ENCODE results near the gene ARL3. TPM values are rescaled to one million over a fixed set of nuclear protein-coding genes. Genes with fewer than 3 reads are reported as not detected.
A peak's percentile ranks its signal among the peaks of the same experiment; 100 is the strongest.

ARL3 gene
- total RNA-seq, 1 experiment from 2014 or later: 13.3 TPM

DNA sequence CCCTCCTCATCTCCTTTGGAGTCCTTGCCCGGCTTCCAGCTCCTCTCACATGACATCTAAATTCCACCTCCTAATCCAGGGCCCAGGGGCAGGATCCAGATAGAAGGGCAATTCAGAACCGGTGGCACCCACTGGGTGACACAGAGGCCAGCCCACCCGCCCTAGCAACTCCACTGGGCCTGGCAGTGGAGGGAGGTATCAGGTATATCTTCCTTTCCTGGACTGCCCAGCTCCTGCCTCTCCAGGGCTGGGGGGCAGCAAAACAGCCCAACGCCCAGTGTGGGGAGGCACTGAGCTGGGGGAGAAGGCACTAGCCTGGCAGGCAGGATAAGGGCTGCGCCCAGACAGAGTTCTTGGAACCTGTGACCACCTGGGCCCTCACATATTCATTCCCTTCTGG, 80.3 kb downstream of the ARL3 start:
- no peak overlapping the region; the same call in 1 of the 2 replicates for H3K27ac ChIP-seq (ENCODE audit: low read depth, low read length)
- H3K9ac ChIP-seq (ENCODE audit: low read length): peak overlapping the region; percentile 27
- H3K79me2 ChIP-seq (ENCODE audit: insufficient read depth, low read length): no peaks in the 10 kb centered on the region
- H3K27me3 ChIP-seq (ENCODE audit: insufficient read depth, low read length): no peaks in the 10 kb centered on the region
- intact Hi-C loops (cut with micrococcal nuclease): no loop called here
- CTCF ChIA-PET: no interaction called here
- no peak for TF ChIP-seq YY1 (IDR thresholded peaks at IDR 0.05; ENCODE audit: extremely low read depth, insufficient replicate concordance, low read depth, low read length)
- no peaks in the 10 kb centered on the region for H3K36me3 ChIP-seq (ENCODE audit: control insufficient read depth in 1 of 2, insufficient read depth in 2 of 2, low read length in 2 of 2)
- DNase-seq (ENCODE audit: low read depth, low spot score) (no peak), ATAC-seq (no peak)
- no peaks in the 10 kb centered on the region for H3K9me2 ChIP-seq (ENCODE audit: insufficient read depth)
- POLR2A ChIA-PET: no interaction called here
- H3K4me3 ChIP-seq (replicated peaks in 1 of 2; ENCODE audit: low read depth in 1 of 2, low read length in 2 of 2): no peak overlapping the region
- no peaks in the 10 kb centered on the region for H4K20me1 ChIP-seq (ENCODE audit: insufficient read depth)
- no peak overlapping the region for H2AFZ ChIP-seq (ENCODE audit: low read depth, low read length, poor library complexity, severe bottlenecking)
- no TSS peak for BruUV-seq (replicated peaks)
- no peaks in the 10 kb centered on the region for H3K9me3 ChIP-seq (ENCODE audit: control insufficient read depth in 1 of 2, insufficient read depth in 1 of 2, low read depth in 1 of 2, low read length in 2 of 2)
- H3K4me2 ChIP-seq (ENCODE audit: low read length): peak overlapping the region; percentile 61
- H3K4me1 ChIP-seq (ENCODE audit: control insufficient read depth in 1 of 2, insufficient read depth in 2 of 2, low read length in 2 of 2): peaks cover 47 to 74% of the 10 kb centered on the region in 2 experiments
- RAD21 ChIA-PET (ENCODE audit: low non-redundant PET in 1 of 2, low total read pairs in 2 of 2, uncharacterized antibody in 2 of 2, unreplicated experiment in 2 of 2): no interaction called here

DNA sequence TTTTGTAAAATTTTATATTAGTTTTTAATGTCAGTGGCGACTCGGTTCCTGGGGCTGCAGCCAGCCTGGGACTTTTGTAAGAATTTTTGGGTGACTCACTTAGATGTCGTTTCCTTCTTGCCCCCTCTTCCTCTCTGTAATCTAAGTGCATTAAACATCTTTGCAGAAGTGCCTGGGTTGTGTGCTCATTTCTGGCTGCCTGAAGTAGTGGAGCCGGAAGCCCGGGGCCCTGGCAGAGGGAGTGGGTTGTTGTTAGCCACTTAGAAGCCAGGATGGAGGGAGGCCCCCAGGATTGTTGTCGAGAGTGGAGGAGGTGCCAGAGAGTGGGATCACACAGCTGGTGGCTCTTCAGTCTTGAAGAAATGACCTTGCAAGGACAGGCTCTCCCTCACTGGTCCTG, 80.9 kb downstream of the ARL3 start:
- POLR2A ChIA-PET: no interaction called here
- Histone ChIP-seq H3K4me3 (replicated peaks in 1 of 2; ENCODE audit: low read depth in 1 of 2, low read length in 2 of 2) (no peak overlapping the region), H3K27ac (ENCODE audit: low read depth, low read length) (no peak overlapping the region), H3K4me1 (ENCODE audit: control insufficient read depth in 1 of 2, insufficient read depth in 2 of 2, low read length in 2 of 2) (peaks cover 53 to 80% of the 10 kb centered on the region in 2 experiments), H4K20me1 (ENCODE audit: insufficient read depth) (no peaks in the 10 kb centered on the region), H3K4me2 (ENCODE audit: low read length) (peak overlapping the region; percentile 61), H3K9me3 (ENCODE audit: control insufficient read depth in 1 of 2, insufficient read depth in 1 of 2, low read depth in 1 of 2, low read length in 2 of 2) (no peaks in the 10 kb centered on the region), H3K27me3 (ENCODE audit: insufficient read depth, low read length) (no peaks in the 10 kb centered on the region), H3K36me3 (ENCODE audit: control insufficient read depth in 1 of 2, insufficient read depth in 2 of 2, low read length in 2 of 2) (no peaks in the 10 kb centered on the region), H3K9ac (ENCODE audit: low read length) (peak overlapping the region; percentile 27), H3K9me2 (ENCODE audit: insufficient read depth) (no peaks in the 10 kb centered on the region), H2AFZ (ENCODE audit: low read depth, low read length, poor library complexity, severe bottlenecking) (no peak overlapping the region), H3K79me2 (ENCODE audit: insufficient read depth, low read length) (no peaks in the 10 kb centered on the region)
- RAD21 ChIA-PET (ENCODE audit: low non-redundant PET in 1 of 2, low total read pairs in 2 of 2, uncharacterized antibody in 2 of 2, unreplicated experiment in 2 of 2): no interaction called here
- no TSS peak for BruUV-seq (replicated peaks)
- CTCF ChIA-PET: no interaction called here
- no peak for ATAC-seq
- DNase-seq (ENCODE audit: low read depth, low spot score): no peak
- TF ChIP-seq EGR1 (IDR thresholded peaks at IDR 0.05; ENCODE audit: low read depth) (no peak), TCF7L2 (IDR thresholded peaks at IDR 0.05; ENCODE audit: borderline replicate concordance, extremely low read depth, insufficient read depth, insufficient read length) (no peak), SRF (IDR thresholded peaks at IDR 0.05; ENCODE audit: low read depth) (no peak), CBX3 (IDR thresholded peaks at IDR 0.05; ENCODE audit: low read depth) (no peak)
- intact Hi-C loops (cut with micrococcal nuclease): no loop called here

All from HCT116 (cell line).